OCI-LY1 (cell line): Measurements from ENCODE around the gene LRP1-AS.

ENCODE experiments used
- CTCF ChIP-seq: fragments of 200-600 bp; sonication (generic), shearing (Covaris generic); IDR thresholded peaks from 2 replicates; pipeline ENCODE4 v1.5.1; 2017; ENCODE audit warnings: mild to moderate bottlenecking, antibody characterized with exemption, low read length, moderate library complexity, mixed read lengths
- EZH2 ChIP-seq: fragments of 200-600 bp; sonication (generic), shearing (Covaris generic); IDR thresholded peaks from 2 replicates; pipeline ENCODE4 v1.8.0; 2017; ENCODE audit warnings: borderline replicate concordance, mixed run types, mild to moderate bottlenecking, antibody characterized with exemption, low read length, moderate library complexity, mixed read lengths

GRCh38 chr12:57110104-57111030 lies 37.1 kb downstream of the LRP1-AS start:
- TF ChIP-seq EZH2 (no peak), CTCF (no peak)
